HEK293 (cell line): ENCODE data around the gene CD8B.

ENCODE experiments used
- CTCF ChIA-PET: fragments of 350-600 bp; formaldehyde crosslinking; extraction: SDS; loops from one replicate; lab custom pipeline; 2021; ENCODE audit warnings: antibody characterized with exemption; lab: Yijun Ruan, JAX
- POLR2A ChIA-PET: fragments of 300-600 bp; formaldehyde crosslinking; extraction: SDS; loops from one replicate; lab custom pipeline; 2020; ENCODE audit warnings: antibody characterized with exemption, inconsistent platforms; lab: Yijun Ruan, JAX
- H3K27ac ChIP-seq: fragments of 200-500 bp; sonication (Bioruptor generic); 2 replicates; pipeline ENCODE4 v1.5.1; 2014; ENCODE audit warnings: low read depth, low read length, control low read depth, inconsistent platforms; ENCODE audit errors: extremely low read depth
- H3K36me3 ChIP-seq, 2 experiments: fragments of 200-500 bp in 1 of 2; sonication (Bioruptor generic) in 1 of 2; 1 replicate in 1 of 2; 2 replicates in 1 of 2; pipeline ENCODE4 v1.5.1; 2014 to 2017; ENCODE audit warnings: inconsistent platforms in 2 of 2, low read length in 2 of 2; ENCODE audit not compliant: control insufficient read depth in 2 of 2, insufficient read depth in 1 of 2
- H3K4me1 ChIP-seq: fragments of 200-500 bp; sonication (Bioruptor generic); 2 replicates; pipeline ENCODE4 v1.5.1; 2014; ENCODE audit warnings: mild to moderate bottlenecking, low read length, inconsistent platforms; ENCODE audit not compliant: control insufficient read depth, insufficient read depth
- H3K4me3 ChIP-seq: 2 replicates; pipeline ENCODE4 v1.5.1; 2011; ENCODE audit warnings: low read depth, mild to moderate bottlenecking, control low read depth, low read length, moderate library complexity
- H3K9me3 ChIP-seq: fragments of 200-500 bp; sonication (Bioruptor generic); 2 replicates; pipeline ENCODE4 v1.5.1; 2014; ENCODE audit warnings: low read depth, low read length, inconsistent platforms; ENCODE audit not compliant: control insufficient read depth, insufficient read depth
- CTCF ChIP-seq: fragments of 450-650 bp; formaldehyde crosslinking; IDR thresholded peaks from 2 replicates; pipeline ENCODE4 v1.5.1; 2016; ENCODE audit warnings: missing biosample characterization, missing genetic modification characterization
- MYNN ChIP-seq: fragments of 450-650 bp; formaldehyde crosslinking; IDR thresholded peaks from 2 replicates; pipeline ENCODE4 v1.5.1; 2016; ENCODE audit warnings: missing biosample characterization, missing genetic modification characterization, borderline replicate concordance
- SCRT2 ChIP-seq: fragments of 450-650 bp; formaldehyde crosslinking; IDR thresholded peaks from 2 replicates; pipeline ENCODE4 v1.5.1; 2016; ENCODE audit warnings: missing biosample characterization, missing genetic modification characterization
- TCF7L2 ChIP-seq: IDR thresholded peaks from 2 replicates; pipeline ENCODE4 v1.6.1; 2011; ENCODE audit warnings: low read depth, mild to moderate bottlenecking, inconsistent platforms, low read length, moderate library complexity, borderline replicate concordance
- ZBTB7A ChIP-seq: fragments of 450-650 bp; formaldehyde crosslinking; IDR thresholded peaks from 2 replicates; pipeline ENCODE4 v1.5.1; 2016; ENCODE audit warnings: low read depth, missing biosample characterization, missing genetic modification characterization
- ZFP3 ChIP-seq: fragments of 450-650 bp; formaldehyde crosslinking; IDR thresholded peaks from 2 replicates; pipeline ENCODE4 v1.5.1; 2016; ENCODE audit warnings: low read depth, missing biosample characterization, missing genetic modification characterization
- ZNF133 ChIP-seq: fragments of 450-650 bp; formaldehyde crosslinking; IDR thresholded peaks from 2 replicates; pipeline ENCODE4 v1.5.1; 2016; ENCODE audit warnings: missing biosample characterization, missing genetic modification characterization
- ZNF155 ChIP-seq: fragments of 450-650 bp; formaldehyde crosslinking; IDR thresholded peaks from 2 replicates; pipeline ENCODE4 v1.5.1; 2016; ENCODE audit warnings: missing biosample characterization, missing genetic modification characterization
- ZNF223 ChIP-seq: fragments of 450-650 bp; formaldehyde crosslinking; IDR thresholded peaks from 2 replicates; pipeline ENCODE4 v1.5.1; 2016; ENCODE audit warnings: missing biosample characterization, missing genetic modification characterization
- ZNF37A ChIP-seq: fragments of 450-650 bp; IDR thresholded peaks from 2 replicates; pipeline ENCODE4 v1.5.1; 2018; ENCODE audit warnings: missing biosample characterization, missing genetic modification characterization
- ZNF423 ChIP-seq: fragments of 450-650 bp; formaldehyde crosslinking; IDR thresholded peaks from 2 replicates; pipeline ENCODE4 v1.5.1; 2016; ENCODE audit warnings: missing biosample characterization, missing genetic modification characterization
- ZNF768 ChIP-seq: fragments of 450-650 bp; formaldehyde crosslinking; IDR thresholded peaks from 2 replicates; pipeline ENCODE4 v1.5.1; 2018; ENCODE audit warnings: missing biosample characterization, mild to moderate bottlenecking, missing genetic modification characterization
- ZNF776 ChIP-seq: fragments of 450-650 bp; formaldehyde crosslinking; IDR thresholded peaks from 2 replicates; pipeline ENCODE4 v1.5.0; 2017; ENCODE audit warnings: missing biosample characterization, missing genetic modification characterization, borderline replicate concordance
- ZSCAN18 ChIP-seq: fragments of 450-650 bp; formaldehyde crosslinking; IDR thresholded peaks from 2 replicates; pipeline ENCODE4 v1.5.1; 2016; ENCODE audit warnings: missing biosample characterization, missing genetic modification characterization
- TF ChIP-seq, protein P1 (sequence below): fragments of 450-650 bp; formaldehyde crosslinking; IDR thresholded peaks from 2 replicates; pipeline ENCODE4 v1.5.1; 2016; ENCODE audit warnings: missing biosample characterization, missing genetic modification characterization
- TF ChIP-seq, protein P2 (sequence below): fragments of 450-650 bp; formaldehyde crosslinking; conservative IDR thresholded peaks from 2 replicates; pipeline ENCODE4 v1.5.1; 2016; ENCODE audit warnings: low read depth, missing biosample characterization, missing genetic modification characterization

The CD8B gene

DNA sequence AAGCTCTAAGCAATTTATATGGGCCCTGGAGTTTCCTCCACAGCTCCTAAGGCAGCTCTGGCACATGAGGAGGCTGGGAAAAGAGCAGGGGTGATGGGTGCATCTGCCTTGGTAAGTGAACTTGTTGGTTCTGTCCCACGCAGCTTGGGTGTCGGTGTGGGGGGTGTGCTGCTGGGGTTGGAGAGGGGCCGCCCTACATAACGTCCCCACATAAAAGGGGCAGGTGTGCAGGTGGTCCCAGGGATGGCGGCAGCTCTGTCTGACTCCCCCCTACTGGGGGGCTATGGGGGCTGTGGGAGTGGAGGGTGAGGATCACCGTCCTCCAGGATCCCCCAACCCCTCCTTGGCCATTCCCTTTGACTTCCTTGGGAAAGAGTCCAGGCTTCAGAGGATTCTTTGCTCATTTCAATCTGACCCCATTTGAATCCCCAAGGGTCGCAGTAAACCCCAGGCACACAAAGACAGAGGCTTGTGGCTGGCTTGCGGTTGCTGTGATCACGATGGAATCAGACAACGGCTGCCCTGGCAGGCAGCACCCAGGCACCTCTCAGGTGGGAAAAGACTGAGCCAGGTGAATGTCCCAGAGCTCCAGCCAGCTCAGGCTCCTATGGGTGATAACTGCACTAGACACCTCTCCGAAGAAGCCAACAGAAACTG lies 36.5 kb downstream of the CD8B start (continued):
- TF ChIP-seq CTCF (tag by site-specific recombination) = no peak
- no peak for TF ChIP-seq ZNF776 (tag by site-specific recombination)
- no peak for TF ChIP-seq MYNN (tag by site-specific recombination)

DNA sequence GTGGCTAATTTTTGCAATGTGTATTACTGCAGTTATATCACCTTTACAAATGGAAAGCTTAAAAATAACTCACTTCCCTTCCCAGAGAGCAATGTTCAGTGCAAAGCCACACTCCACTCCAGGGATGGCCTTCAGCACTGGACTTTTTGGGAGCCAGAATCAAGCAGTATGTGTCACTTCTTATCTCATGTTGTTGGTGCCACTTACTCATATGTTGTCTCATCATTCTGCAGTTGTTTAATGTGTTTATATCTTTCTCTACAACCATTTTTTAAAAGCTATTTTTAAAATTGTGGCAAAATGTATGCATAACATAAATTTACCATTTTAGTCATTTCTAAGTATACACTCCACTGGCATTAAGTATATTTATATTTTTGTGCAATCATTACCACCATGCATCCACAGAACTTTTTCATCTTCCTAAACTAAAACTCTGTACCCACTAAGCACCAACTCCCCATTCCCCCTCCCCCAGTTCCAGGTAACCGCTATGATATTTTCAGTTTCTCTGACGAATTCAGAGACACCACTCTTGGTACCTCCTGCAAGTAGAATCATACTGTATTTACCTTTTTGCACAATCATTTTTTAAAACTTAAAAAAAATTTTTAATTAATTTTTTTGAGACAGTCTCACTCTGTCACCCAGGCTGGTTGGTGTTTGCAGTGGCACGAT lies 38.9 kb downstream of the CD8B start:
- H3K4me1 ChIP-seq = no peaks in the 10 kb centered on the region
- no peak overlapping the region for H3K27ac ChIP-seq
- H3K4me3 ChIP-seq = no peak overlapping the region
- TF ChIP-seq ZNF133 (tag by site-specific recombination) (peak; percentile 90), ZNF223 (tag by site-specific recombination) (no peak)
- POLR2A ChIA-PET = no interaction called here
- CTCF ChIA-PET = no interaction called here
- H3K36me3 ChIP-seq = no peaks in the 10 kb centered on the region
- H3K9me3 ChIP-seq = no peaks in the 10 kb centered on the region

GRCh38 chr2:86821842-86822241 lies 39.8 kb downstream of the CD8B start:
- H3K4me1 ChIP-seq = no peaks in the 10 kb centered on the region
- POLR2A ChIA-PET = no interaction called here
- TF ChIP-seq ZBTB7A = no peak
- TF ChIP-seq ZNF155 (tag by site-specific recombination) = no peak
- TF ChIP-seq ZNF37A (tag by site-specific recombination) = no peak
- TF ChIP-seq, protein P1, sequence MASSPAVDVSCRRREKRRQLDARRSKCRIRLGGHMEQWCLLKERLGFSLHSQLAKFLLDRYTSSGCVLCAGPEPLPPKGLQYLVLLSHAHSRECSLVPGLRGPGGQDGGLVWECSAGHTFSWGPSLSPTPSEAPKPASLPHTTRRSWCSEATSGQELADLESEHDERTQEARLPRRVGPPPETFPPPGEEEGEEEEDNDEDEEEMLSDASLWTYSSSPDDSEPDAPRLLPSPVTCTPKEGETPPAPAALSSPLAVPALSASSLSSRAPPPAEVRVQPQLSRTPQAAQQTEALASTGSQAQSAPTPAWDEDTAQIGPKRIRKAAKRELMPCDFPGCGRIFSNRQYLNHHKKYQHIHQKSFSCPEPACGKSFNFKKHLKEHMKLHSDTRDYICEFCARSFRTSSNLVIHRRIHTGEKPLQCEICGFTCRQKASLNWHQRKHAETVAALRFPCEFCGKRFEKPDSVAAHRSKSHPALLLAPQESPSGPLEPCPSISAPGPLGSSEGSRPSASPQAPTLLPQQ (tag by site-specific recombination) = no peak
- no peak for TF ChIP-seq ZNF768 (tag by site-specific recombination)
- no peaks in the 10 kb centered on the region for H3K36me3 ChIP-seq
- no peak overlapping the region for H3K4me3 ChIP-seq
- no peaks in the 10 kb centered on the region for H3K9me3 ChIP-seq
- H3K27ac ChIP-seq = no peak overlapping the region
- CTCF ChIA-PET = no interaction called here

- ChIA-PET POLR2A (no interaction called here), CTCF (no interaction called here)
- H3K27ac ChIP-seq = no peak overlapping the region
- no peak overlapping the region for H3K4me3 ChIP-seq
- no peak for TF ChIP-seq ZFP3 (tag by site-specific recombination)
- H3K9me3 ChIP-seq = no peaks in the 10 kb centered on the region
- no peaks in the 10 kb centered on the region for H3K4me1 ChIP-seq
- H3K36me3 ChIP-seq = no peaks in the 10 kb centered on the region
These were observed 40.4 kb downstream of the CD8B start for GRCh38 chr2:86821306-86821705.

GRCh38 chr2:86818957-86819356 lies 42.7 kb downstream of the CD8B start:
- no peaks in the 10 kb centered on the region for H3K36me3 ChIP-seq
- H3K27ac ChIP-seq = no peak overlapping the region
- no peaks in the 10 kb centered on the region for H3K9me3 ChIP-seq
- POLR2A ChIA-PET = no interaction called here
- H3K4me1 ChIP-seq = no peaks in the 10 kb centered on the region
- H3K4me3 ChIP-seq = no peak overlapping the region
- CTCF ChIA-PET = interaction anchor here (0.6 kb wide), 1 partner anchor 364 kb away, joined by 3 read pairs; no protein-coding TSS in a partner anchor
- TF ChIP-seq, protein P2, sequence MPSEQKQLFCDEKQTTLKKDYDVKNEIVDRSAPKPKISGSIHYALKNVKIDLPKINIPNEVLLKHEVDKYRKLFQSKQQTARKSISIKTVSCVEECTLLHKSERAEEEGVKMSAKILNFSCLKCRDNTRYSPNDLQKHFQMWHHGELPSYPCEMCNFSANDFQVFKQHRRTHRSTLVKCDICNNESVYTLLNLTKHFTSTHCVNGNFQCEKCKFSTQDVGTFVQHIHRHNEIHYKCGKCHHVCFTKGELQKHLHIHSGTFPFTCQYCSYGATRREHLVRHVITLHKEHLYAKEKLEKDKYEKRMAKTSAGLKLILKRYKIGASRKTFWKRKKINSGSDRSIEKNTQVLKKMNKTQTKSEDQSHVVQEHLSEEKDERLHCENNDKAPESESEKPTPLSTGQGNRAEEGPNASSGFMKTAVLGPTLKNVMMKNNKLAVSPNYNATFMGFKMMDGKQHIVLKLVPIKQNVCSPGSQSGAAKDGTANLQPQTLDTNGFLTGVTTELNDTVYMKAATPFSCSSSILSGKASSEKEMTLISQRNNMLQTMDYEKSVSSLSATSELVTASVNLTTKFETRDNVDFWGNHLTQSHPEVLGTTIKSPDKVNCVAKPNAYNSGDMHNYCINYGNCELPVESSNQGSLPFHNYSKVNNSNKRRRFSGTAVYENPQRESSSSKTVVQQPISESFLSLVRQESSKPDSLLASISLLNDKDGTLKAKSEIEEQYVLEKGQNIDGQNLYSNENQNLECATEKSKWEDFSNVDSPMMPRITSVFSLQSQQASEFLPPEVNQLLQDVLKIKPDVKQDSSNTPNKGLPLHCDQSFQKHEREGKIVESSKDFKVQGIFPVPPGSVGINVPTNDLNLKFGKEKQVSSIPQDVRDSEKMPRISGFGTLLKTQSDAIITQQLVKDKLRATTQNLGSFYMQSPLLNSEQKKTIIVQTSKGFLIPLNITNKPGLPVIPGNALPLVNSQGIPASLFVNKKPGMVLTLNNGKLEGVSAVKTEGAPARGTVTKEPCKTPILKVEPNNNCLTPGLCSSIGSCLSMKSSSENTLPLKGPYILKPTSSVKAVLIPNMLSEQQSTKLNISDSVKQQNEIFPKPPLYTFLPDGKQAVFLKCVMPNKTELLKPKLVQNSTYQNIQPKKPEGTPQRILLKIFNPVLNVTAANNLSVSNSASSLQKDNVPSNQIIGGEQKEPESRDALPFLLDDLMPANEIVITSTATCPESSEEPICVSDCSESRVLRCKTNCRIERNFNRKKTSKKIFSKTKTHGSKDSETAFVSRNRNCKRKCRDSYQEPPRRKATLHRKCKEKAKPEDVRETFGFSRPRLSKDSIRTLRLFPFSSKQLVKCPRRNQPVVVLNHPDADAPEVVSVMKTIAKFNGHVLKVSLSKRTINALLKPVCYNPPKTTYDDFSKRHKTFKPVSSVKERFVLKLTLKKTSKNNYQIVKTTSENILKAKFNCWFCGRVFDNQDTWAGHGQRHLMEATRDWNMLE = no peak
- TF ChIP-seq ZSCAN18 (tag by site-specific recombination) = no peak
- no peak for TF ChIP-seq ZNF423 (tag by site-specific recombination)
- TF ChIP-seq SCRT2 (tag by site-specific recombination) = no peak
- TF ChIP-seq TCF7L2 = no peak
